CD4-positive, alpha-beta T cell treated with Interleukin-6 for 4 hours (primary cell): ENCODE data around the gene GIT2.
"Not testable (repeated sequence)": the region's sequence is repeated elsewhere in the genome, so short reads cannot be mapped to it uniquely, and the experiment has no call there.

Experiments
- DNase-seq: peaks from one replicate; pipeline ENCODE4 v3.0.0-alpha.2; 2020; ENCODE audit warnings: mixed read lengths

The GIT2 gene

GRCh38 chr12:109943811-109944210 lies 52.4 kb downstream of the GIT2 start:
- DNase-seq: no peak

DNA sequence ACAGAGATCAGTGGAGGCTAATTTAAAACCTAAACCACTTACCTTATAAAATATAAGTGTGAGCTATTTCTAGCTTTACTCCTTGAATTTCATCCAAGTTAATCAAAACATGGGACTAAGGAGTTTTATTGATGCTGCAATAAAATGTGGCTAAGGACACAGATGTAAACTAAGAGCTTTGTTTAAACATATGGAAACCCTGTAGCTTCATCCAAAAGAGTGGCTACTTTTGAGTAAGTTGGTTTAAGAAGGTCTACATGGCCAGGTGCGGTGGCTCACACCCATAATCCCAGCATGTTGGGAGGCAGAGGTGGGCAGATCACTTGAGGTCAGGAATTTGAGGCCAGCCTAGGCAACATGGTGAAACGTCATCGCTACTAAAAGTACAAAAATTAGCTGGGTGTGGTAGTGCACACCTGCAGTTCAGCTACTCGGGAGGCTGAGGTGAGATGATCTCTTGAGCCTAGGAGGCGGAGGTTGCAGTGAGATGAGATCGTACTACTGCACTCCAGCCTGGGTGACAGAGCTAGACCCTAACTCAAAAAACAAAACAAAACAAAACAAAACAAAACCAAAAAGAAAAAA lies 55.7 kb downstream of the GIT2 start:
- DNase-seq: no peak

DNA sequence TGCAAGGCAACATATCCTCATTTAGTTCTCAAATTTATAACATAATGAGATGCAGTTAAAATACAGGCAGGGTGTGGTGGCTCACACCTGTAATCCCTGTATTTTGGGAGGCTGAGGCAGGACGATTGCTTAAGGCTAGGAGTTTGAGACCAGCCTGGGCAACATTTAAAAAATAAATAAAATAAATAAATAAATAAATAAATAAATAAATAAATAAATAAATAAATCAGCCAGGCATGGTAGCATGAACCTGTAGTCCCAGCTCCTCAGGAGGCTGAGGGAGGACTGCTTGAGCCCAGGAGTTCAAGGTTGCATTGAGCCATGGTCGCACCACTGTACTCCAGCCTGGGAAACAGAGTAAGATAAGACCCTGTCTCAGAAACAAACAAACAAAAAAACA lies 56.7 kb downstream of the GIT2 start:
- no peak for DNase-seq

GRCh38 chr12:109938947-109939346 lies 57.2 kb downstream of the GIT2 start:
- DNase-seq: no peak

DNA sequence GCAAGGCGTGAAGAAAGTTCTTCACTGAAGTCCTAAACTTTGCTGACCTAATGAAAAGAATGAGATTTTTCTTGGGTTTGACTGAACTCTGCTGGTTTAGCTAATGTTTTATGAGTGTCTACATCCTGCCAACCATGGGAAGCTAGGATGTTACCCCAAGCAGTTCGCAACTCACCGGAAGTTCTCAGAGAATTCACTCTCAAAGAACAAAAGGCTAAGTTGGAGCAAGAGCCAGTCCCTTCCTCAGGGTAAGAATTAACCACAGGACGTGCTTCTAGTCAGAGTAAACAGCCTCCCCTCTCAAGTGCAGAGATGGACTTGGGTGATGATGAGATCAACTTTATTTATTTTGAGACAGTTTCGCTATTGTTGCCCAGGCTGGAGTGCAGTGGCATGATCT lies 58.8 kb downstream of the GIT2 start:
- DNase-seq: no peak

GRCh38 chr12:109934026-109934425 lies 62.1 kb downstream of the GIT2 start:
- DNase-seq: peak; percentile 32

DNA sequence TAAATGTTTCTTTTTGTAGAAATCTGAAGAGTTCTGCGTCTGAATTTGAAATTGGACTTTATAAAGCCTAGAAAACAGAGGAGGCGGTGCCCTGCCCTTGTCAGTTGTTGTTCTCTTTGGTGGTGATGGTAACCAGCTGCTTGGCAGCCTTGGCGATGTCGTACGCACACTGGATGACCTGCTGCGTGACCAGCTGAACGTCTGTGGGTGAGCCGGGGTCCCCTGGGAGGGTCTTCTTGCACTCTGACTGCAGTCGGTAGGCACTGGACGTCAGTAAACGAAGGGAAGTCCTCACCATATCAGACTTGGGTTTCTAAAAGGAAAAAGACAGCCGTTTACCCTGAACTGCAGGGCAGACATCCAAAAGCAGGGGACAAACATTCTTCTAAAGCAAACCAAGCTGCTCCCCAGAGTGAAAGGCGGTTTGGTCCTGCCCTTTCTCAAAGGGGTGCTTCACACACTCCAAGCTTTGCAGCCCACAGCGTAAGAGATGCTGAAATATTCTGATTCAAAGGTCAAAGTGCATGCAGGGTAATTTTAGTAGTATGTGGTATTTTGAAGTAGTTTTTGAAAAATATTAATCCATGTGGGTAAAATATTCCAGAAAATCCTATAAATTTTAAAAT lies 63.2 kb downstream of the GIT2 start:
- no peak for DNase-seq

DNA sequence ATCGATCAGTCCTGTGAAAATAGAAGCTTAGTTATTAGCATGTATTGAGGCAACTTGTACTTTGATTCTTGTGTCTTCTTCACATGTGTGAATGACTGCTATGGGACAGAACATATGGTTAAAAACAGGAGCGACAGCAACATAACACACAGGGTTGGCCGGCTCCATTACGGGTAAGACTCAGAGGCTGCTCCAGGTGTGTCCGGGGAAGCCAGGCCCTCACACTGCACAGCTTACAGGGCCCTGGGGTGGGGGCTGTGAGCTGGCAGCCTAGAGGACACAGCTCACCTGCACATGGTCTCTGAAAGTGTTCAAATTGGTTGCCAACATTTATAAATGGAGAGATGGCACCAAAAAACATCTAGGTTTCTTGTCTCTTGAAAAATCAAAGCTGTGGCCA lies 65.0 kb downstream of the GIT2 start:
- no peak for DNase-seq

GRCh38 chr12:109930028-109930800 lies 66.0 kb downstream of the GIT2 start:
- no peak for DNase-seq

- DNase-seq: not testable (repeated sequence)
These were observed 66.8 kb downstream of the GIT2 start for GRCh38 chr12:109929326-109929725.

- no peak for DNase-seq
These were observed 68.0 kb downstream of the GIT2 start for GRCh38 chr12:109928058-109928656.

DNA sequence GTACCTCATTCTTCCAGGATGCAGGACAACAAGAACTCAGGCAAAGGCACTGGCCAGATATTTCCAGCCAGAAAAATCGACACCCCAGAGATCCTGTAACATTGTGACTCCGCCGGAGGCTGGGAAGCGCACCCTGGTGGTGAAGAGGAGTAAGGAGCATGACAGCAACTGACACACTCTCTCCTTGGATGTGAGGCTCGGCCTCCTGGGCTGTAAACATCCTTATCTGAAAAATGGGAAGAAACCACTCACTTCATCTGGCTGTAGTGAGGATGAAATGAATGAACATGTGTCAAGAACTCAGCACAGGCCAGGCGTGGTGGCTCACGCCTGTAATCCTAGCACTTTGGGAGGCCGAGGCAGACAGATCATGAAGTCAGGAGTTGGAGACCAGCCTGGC lies 68.5 kb downstream of the GIT2 start:
- DNase-seq: peak; percentile 59

- DNase-seq: no peak
These were observed 69.5 kb downstream of the GIT2 start for GRCh38 chr12:109926488-109927210.

DNA sequence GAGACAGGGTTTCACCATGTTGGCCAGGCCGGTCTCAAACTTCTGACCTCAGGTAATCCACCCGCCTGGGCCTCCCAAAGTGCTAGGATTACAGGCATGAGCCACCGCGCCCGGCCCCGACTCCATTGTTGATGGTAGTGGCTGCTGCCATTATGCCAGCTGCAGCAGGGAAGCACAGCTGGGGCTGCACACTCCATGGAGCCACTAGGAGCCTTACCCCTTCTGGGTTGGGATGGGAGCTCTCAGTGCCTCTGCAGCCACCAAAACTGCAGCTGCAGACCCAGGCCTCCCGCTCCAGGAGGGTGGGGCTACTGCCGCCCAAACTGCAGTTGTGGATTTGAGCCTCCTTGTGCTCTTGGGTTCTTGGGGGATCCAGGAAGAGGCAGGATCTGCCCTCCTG lies 70.2 kb downstream of the GIT2 start:
- no peak for DNase-seq

GRCh38 chr12:109925185-109925840 lies 70.9 kb downstream of the GIT2 start:
- no peak for DNase-seq

GRCh38 chr12:109923481-109924245 lies 72.5 kb downstream of the GIT2 start:
- no peak for DNase-seq

GRCh38 chr12:109923038-109923437 lies 73.1 kb downstream of the GIT2 start:
- DNase-seq: no peak

DNA sequence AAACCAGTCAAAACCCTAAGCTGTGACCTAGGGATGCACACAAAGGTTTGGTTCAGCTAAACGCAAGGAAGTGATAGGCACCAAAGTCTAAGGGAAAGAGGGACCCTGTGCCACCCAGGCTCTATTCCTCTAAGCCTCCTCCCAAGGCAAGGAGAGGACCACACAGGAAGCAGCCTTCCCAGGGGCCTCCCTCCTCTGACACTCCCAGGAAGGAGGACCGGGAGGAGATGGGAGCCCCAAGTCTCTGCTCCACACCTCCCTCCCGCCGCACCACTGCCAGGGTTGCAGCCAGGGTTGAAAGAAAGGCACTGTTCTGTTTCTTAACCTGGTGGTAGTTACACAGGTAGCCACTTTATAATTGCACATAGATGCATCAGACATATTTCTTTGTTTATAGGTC lies 74.2 kb downstream of the GIT2 start:
- no peak for DNase-seq

DNA sequence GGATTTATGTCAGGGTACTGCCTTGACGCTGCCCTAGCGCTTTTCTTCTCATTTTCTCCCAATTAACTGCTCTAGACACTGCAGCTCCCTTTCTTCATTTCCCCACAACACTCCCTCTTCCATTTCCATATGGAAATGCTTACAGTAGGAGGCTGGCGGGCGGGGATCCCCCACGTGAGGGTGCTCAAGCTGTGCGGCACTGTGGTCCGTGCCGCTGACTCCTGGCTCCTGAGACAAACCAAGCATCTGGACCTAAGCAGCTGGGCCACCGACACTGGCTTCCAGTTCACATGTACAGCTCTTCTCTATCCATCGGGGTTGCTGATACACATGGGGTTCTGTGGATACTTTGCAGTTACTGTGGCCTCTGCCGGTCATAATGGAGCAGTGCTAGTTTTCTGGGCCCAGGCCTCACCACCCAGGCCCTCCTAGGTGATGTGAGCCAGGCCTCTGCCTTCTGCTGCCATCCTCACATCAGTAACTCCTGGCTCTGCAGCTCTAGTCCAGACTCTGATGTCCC lies 75.8 kb downstream of the GIT2 start:
- no peak for DNase-seq

- DNase-seq: no peak
These were observed 76.7 kb downstream of the GIT2 start for GRCh38 chr12:109919456-109919855.

- DNase-seq: no peak
These were observed 80.1 kb downstream of the GIT2 start for GRCh38 chr12:109916045-109916444.
